Measurements from ENCODE around the gene DUSP14.

- no peak for TF ChIP-seq POLR2A (IDR thresholded peaks at IDR 0.05)
- TF ChIP-seq CTCF (IDR thresholded peaks at IDR 0.05), result no peak
Measured at GRCh38 chr17:37503148-37503547, 13.5 kb downstream of the DUSP14 start.
